ENCODE measurements around the gene PIEZO1.
"Not testable (repeated sequence)": the region's sequence is repeated elsewhere in the genome, so short reads cannot be mapped to it uniquely, and the experiment has no call there.

Gene PIEZO1

GRCh38 chr16:88685156-88686061, 99.6 kb downstream of the PIEZO1 start:
- no peak for DNase-seq

GRCh38 chr16:88684569-88685155, 100.4 kb downstream of the PIEZO1 start:
- DNase-seq, result no peak

- DNase-seq, result no peak
These were observed 103.1 kb downstream of the PIEZO1 start for GRCh38 chr16:88681709-88682451.

- no peak for DNase-seq
These were observed 103.8 kb downstream of the PIEZO1 start for GRCh38 chr16:88681084-88681680.

- DNase-seq, result no peak
These were observed 104.4 kb downstream of the PIEZO1 start for GRCh38 chr16:88680554-88681083.

- no peak for DNase-seq
These were observed 106.6 kb downstream of the PIEZO1 start for GRCh38 chr16:88678224-88678979.

- no peak for DNase-seq
These were observed 107.3 kb downstream of the PIEZO1 start for GRCh38 chr16:88677721-88678120.

- no peak for DNase-seq
These were observed 108.3 kb downstream of the PIEZO1 start for GRCh38 chr16:88676502-88677242.

GRCh38 chr16:88673716-88674379, 111.2 kb downstream of the PIEZO1 start:
- no peak for DNase-seq

GRCh38 chr16:88672776-88673175, 112.2 kb downstream of the PIEZO1 start:
- no peak for DNase-seq

- DNase-seq, result no peak
These were observed 113.2 kb downstream of the PIEZO1 start for GRCh38 chr16:88671806-88672205.

- DNase-seq, result no peak
These were observed 115.0 kb downstream of the PIEZO1 start for GRCh38 chr16:88669980-88670379.

- not testable (repeated sequence) for DNase-seq
These were observed 115.5 kb downstream of the PIEZO1 start for GRCh38 chr16:88669493-88669892.

GRCh38 chr16:88667461-88667860, 117.6 kb downstream of the PIEZO1 start:
- DNase-seq, result no peak

- no peak for DNase-seq
These were observed 119.5 kb downstream of the PIEZO1 start for GRCh38 chr16:88665570-88665969.
